Measurements from ENCODE around the gene RPL21.
"Not testable (repeated sequence)": the region's sequence is repeated elsewhere in the genome, so short reads cannot be mapped to it uniquely, and the experiment has no call there.

RPL21 gene

DNA sequence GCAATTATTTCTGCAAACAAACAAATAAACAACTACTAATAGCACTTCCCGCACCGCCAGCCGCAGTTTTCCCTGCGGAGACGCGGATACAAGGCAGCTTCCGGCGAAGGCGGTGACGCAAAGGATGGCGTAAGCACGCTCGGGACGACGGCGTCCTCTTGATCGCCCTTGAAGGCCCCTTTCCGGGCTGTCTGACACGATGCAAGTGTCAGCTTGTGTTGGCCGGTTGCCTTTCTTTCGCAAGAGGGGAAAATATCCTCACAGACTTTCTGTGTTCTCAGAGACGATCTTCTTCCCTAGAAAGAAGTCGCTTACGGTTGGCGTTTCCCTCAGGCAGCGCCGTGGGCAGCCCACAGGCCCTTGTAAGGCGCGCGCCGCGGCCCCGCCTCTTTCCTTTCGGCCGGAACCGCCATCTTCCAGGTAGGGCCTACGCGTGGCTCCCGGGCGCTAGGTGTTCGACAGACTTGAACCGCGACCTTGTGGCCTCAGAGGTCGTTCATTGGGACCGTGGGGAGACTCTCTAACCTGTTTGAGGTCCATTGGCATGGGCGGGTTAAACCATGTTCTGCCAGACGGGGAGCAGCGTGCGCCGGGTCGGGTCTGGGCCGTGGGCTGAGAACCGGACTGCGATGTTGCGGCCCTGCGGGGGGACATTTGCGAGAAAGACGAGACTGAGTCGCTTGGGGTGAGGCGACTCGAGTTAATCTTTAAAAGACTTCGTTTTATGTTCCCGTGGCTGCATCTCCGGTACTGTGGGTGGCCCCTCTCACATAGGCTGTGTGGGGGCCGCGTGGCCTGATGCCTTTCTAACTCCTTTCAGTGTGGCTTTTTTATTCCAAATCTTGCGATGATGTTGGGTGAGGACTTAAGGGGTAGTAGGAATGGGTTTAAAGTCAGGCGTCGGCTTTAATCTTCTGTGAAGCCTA, at the start of gene RPL21:
RPL21 (plus strand) TSS at position 393 of the 926 bp plus-strand sequence. CDS start 2,219 bp downstream, outside the sequence.
- peak; percentile 91 for DNase-seq (ENCODE audit: low spot score)

DNA sequence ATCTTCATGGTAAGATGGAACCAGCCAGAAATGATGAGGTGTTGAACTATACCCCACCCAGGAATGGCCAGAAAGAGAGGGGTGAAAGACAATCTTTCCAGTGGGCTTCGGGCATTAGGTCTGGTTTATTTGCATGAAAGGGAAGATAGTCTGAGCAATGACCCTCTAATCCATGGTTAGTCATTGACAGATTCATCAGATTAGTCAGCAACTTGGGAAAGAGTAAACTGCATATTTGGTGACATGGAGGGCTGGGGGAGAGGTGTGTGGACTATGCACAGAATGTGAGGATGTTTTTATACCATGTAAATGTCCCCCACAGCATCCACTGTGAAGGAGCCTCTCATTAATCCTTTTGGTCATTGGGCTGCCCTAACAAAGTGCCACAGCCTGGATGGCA, 49.7 kb upstream of the RPL21 start:
- no peak for DNase-seq (ENCODE audit: low spot score)

DNA sequence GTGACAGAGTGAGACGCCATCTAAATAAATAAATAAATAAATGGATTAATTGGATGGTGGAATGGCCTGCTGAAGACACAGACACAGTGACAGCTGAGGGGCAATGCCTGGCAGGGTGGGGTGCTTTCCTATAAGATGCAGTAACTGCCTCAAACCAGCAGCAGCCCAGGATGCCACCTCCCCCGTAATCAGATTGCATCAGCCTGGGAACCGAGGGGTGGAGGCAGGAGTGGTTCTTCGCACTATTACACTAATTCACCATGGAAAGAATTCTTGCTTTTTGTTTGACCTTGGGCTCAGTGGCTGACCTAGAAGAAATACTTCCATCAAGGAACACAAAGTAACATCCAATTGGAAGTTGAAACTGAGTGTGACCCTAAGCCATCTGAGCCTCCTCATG, 48.2 kb upstream of the RPL21 start:
- no peak for DNase-seq (ENCODE audit: low spot score)

DNA sequence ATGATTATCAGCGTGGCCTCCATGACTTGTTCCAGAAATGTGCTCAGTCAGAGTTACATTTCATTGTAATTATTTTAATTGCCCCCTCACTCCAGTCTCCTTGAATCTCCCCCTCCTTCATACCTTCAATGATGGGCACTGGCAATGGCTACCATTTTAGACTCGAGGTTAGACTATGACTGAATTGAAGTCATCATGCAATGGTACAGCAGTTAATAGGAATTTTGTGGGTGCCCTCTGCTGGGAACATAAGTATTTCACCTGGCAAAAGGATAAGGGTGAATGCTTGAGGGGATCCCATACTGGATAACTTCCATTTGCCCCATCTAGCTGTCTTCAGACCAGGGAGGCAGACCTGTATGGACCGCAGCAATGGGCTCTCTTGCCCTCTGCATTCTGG, 47.5 kb upstream of the RPL21 start:
- DNase-seq (ENCODE audit: low spot score): no peak

DNA sequence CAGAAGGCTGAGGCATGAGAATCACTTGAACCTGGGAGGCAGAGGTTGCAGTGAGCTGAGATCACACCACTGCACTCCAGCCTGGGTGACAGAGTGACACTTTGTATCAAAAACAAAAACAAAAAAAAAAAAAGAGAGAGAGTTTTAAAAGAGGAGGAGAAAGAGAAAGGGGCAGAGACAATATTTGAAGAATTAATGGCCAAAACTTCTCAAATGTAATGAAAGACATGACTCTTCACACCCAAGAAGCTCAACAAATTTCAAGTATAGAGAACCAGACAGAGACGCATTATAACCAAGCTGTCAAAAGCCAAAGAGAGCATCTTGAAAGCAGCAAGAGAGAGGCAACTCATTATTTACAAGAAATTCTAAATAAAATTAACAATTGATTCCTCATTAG, 42.8 kb upstream of the RPL21 start:
- no peak for DNase-seq (ENCODE audit: low spot score)

DNA sequence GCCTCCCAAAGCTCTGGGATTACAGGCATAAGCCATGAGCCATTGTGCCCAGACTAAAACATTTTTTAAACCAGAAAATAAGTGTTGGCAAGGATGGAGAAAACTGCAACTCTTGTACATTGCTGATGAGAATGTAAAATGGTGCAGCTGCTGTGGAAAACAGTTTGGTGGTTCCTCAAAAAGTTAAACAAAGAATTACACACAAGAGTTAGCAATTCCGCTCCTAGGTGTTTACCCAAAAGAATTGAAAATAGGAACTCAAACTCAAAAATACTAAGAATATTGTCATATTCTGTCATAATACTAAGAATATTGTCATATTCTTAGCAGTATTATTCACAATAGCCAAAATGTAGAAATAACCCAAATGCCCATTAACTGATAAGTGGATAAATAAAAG, 40.1 kb upstream of the RPL21 start:
- no peak for DNase-seq (ENCODE audit: low spot score)

DNA sequence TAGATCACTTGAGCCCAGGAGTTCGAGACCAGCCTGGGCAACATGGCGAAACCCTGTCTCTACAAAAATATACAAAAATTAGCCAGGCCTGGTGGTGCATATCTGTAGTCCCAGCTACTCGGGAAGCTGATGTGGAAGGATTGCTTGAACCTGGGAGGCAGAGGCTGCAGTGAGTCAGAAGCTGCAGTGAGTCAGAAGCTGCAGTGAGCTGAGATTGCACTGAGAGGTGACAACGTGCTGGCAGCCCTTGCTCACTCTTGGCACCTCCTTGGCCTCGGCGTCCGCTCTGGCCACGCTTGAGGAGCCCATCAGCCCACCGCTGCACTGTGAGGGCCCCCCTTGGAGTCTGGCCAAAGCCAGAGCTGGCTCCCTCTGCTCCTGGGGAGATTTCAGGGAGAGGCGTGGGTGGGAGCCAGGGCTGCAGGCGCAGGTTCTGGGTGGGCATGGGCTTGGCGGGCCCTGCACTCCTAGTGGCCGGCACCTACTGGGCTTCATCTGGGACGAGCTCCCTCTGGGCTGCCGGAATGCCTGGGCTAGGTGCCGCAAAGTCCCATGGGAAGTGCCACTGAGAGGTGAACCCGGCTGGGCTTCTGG, 39.5 kb upstream of the RPL21 start:
- no peak for DNase-seq (ENCODE audit: low spot score)

DNA sequence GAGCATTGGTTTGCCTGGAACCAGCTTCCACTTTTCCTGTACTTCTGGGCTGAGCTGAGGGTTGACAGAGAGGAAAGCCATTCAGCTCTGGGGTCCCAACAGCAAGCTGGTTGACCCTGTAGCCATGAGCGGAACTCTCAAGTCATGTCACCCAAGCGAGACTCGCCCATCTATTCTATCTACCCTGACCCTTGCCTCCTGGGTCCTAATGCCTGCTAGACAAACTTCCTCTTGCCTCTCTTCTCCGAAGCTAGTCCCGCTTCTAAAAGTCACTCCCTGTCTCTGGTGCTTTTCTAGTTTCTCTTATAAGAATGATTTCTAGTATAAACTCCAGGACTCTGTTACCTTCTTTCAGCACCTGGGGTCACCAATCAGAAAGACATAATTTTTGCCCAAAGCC, 38.0 kb upstream of the RPL21 start:
- DNase-seq (ENCODE audit: low spot score): not testable (repeated sequence)

DNA sequence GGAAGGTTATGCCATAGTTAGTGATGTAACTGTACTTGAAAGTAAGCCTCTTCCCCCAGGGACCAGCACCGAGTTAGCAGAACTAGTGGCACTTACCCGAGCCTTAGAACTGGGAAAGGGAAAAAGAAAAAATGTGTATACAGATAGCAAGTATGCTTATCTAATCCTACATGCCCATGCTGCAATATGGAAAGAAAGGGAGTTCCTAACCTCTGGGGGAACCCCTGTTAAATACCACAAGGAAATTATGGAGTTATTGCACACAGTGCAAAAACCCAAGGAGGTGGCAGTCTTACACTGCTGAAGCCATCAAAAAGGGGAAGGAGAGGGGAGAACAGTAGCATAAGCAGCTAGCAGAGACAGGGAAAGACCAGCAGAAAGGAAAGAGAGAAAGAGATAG, 33.6 kb upstream of the RPL21 start:
- DNase-seq (ENCODE audit: low spot score): not testable (repeated sequence)

DNA sequence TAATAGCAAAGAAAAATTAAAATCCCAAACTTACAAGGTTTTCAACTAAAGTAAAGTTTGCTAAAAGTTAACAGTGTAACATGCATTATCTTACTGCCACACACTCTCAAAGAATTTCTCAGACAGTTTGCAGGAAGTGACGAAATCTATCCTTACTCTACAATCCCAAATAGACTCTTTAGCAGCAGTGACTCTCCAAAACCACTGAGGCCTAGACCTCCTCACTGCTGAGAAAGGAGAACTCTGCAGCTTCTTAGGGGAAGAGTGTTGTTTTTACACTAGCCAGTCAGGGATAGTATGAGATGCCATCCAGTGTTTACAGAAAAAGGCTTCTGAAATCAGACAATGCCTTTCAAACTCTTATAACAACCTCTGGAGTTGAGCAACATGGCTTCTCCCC, 32.5 kb upstream of the RPL21 start:
- not testable (repeated sequence) for DNase-seq (ENCODE audit: low spot score)

DNA sequence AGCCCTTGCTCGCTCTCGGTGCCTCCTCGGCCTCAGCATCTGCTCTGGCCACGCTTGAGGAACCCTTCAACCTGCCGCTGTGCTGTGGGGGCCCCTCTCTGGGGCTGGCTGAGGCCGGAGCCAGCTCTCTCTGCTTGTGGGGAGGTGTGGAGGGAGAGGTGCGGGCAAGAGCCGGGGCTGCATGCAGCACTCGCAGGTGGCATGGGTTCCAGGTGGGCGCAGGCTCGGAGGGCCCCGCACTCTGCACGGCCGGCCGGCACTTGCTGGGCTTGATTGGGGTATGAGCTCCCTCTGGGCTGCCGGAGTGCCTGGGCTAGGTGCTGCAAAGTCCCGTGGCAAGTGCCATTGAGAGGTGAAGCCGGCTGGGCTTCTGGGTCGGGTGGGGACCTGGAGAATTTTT, 31.7 kb upstream of the RPL21 start:
- no peak for DNase-seq (ENCODE audit: low spot score)

DNA sequence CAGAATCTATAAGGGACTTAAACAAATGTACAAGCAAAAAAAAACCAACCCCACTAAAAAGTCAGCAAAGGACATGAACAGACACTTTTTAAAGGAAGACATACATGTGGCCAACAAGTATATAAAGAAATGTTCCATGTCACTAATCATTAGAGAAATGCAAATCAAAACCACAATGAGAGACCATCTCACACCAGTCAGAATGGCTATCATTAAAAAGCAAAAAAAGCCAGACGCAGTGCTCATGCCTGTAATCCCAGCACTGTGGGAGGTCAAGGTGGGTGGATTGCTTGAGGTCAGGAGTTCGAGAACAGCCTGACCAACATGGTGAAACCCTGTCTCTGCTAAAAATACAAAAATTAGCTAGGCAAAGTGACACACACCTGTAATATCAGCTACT, 29.3 kb upstream of the RPL21 start:
- DNase-seq (ENCODE audit: low spot score): not testable (repeated sequence)

DNA sequence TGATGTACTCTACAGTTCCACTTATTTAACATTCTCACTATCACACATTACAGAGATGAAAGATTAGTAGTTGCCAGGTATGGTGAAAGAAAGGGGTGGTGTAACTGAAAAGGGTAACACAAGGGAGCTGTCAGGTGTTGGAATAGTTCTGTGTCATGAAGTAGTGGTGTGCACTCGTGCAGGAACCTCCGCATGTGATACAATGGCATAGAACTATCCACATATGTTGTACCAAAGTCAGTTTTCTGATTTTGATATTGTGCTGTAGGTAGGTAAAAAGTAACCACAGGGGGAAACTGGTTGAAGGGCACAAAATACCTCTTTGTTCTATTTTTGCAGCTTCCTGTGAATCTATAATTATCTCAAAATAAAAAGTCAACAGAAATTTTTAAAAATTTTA, 24.4 kb upstream of the RPL21 start:
- no peak for DNase-seq (ENCODE audit: low spot score)

DNA sequence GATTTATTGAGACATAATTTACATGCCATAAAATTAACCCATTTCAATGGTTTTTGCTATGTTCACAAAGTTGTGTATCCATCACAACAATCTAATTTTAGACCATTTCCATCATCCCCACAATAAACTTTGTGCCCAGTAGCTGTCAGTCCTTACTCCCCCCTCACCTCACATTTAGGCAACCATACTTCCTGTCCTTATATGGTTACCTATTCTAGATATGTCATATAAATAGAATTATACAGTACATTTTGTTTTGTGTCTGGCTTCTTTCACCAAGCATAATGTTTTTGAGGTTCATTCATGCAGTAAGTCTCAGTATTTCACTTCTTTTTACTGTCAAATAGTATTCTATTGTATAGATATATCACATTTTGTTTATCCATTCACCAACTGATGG, 23.2 kb upstream of the RPL21 start:
- no peak for DNase-seq (ENCODE audit: low spot score)

DNA sequence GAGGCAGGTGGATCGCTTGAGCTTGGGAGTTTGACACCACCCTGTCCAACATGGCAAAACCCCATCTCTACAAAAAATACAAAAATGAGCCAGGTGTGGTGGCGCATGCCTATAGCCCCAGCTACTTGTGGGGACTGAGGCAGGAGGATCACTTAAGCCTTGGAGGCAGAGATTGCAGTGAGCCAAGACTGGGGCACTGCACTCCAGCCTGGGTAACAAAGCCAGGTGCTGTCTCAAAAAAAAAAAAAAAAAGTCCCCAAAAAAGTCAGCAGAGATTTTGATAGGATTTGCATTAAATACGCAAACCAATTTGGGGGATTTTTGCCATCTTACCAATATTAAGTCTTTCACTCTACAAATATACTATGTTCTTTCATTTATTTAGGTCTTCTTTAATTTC, 21.7 kb upstream of the RPL21 start:
- DNase-seq (ENCODE audit: low spot score): no peak

DNA sequence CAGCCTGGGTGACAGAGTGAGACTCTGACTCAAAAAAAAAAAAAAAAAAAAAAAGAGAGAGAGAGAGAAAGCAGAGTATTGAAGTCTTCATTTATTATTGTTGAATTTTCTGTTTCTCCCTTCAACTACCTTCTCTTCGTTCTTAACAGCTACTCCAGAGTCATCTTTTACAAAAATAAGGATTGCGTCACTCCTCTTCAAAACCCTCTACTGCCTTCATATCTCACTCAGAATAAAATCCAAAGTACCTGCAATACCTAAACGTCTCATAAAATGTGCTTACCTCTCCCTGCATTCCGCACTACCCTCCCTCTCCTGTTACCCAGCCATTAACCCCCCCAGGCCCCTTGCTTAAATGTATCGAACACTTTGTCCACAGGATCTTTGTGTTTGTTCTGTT, 17.4 kb upstream of the RPL21 start:
- DNase-seq (ENCODE audit: low spot score): no peak

DNA sequence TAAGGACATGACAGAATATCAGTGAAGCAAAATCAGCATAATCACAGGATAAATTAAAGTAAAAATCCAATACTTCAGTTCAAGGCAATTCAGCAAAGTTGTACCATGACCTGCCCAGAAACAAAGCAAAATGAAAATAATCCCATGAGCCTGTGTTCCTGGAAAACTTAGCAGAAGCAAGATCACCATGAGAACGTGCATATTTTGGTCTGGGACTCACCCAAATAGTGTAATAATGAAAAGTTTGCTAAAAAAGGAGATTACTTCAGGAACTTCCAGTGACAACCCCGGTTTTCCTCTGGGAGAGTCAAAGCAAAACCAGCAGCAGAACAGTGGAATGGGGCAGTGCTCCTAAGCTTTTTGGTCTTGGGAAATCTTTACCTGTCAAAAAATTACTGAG, 14.9 kb upstream of the RPL21 start:
- no peak for DNase-seq (ENCODE audit: low spot score)

DNA sequence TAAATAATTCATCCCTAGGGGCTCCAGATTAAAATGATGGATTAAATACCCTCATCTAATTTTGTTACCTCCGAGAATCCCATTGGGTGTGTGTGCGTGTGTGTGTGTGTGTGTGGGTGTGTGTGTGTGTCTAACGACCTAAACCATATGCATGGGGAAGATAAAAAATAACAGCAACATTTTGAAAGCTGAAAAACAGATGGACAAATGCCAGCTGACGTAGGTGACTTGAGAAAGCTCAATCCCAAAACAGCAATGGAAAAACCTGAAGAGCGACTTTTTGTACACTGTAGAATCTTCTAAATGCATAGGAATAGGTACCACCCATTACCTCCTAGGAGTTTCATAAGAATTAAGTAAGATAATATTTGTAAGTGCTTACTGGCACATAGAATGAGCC, 8.7 kb upstream of the RPL21 start:
- DNase-seq (ENCODE audit: low spot score): no peak

DNA sequence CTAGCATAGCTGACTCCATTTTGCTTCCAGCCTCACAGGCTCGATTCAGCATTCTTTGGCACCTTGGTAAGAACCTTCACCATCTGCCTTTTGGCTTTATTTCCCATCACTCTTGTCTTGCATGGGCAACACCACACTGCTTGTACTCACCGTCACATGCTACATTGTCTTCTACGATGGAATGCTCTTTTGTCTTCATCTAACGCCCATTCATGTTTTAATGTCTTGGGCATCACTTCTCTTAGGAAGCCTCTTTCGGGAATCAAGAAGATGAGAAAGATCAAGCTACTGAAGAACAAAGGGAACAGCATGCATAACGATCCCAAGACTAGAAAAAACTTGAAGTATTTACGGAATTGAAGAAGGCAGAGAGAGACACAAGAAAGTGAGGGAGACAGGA, 5.7 kb upstream of the RPL21 start:
- DNase-seq (ENCODE audit: low spot score): no peak

DNA sequence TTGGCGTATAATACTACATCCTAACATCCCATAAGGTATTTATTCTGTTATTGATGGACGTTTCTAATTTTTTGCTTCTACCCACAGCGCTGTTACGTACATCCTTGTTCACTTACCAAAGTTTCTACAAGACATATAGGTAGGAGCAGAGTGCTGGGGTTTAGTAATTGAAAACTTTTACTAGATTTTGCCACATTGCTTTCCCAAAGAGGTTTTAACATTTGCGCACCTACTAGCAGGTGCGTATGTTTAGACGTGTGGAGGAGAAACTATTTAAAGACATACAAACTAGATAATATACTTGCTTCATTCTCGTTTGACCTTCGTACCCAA, 559 bp upstream of the RPL21 start:
- DNase-seq (ENCODE audit: low spot score): no peak

DNA sequence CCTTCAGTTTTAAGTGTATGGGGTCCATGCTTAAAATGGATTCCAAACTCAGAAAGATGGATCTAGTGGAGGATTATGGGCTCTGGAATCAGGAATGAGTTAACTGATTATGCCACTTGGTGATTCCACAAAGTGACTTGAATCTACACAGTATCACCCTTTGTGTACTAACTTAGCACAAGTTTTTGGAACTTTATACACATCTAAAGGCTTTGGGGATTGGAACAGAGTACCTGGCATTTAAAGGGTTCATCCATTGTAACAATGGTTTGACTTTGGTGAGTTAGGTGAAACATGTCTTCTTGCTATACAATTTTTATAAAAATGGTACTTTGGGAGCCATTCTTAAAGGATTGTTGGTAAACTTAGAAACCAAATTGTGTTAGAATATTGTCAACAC, 1.1 kb downstream of the RPL21 start:
- DNase-seq (ENCODE audit: low spot score): no peak

DNA sequence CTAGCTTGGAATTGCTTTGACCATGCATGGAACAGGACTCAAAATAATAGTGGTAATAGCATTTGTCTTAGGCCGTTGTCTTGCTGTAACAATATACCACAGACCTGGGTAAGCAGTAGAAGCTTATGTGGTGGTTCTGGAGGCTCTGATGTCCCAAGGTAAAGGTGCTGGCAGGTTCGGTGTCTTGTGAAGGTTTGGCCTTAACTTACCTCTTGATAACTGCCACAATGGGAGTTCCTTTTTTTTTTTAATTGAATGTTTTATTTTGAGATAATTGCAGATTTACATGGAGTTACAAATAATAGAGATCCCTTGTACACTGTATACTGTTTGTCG, 5.8 kb downstream of the RPL21 start:
- no peak for DNase-seq (ENCODE audit: low spot score)

DNA sequence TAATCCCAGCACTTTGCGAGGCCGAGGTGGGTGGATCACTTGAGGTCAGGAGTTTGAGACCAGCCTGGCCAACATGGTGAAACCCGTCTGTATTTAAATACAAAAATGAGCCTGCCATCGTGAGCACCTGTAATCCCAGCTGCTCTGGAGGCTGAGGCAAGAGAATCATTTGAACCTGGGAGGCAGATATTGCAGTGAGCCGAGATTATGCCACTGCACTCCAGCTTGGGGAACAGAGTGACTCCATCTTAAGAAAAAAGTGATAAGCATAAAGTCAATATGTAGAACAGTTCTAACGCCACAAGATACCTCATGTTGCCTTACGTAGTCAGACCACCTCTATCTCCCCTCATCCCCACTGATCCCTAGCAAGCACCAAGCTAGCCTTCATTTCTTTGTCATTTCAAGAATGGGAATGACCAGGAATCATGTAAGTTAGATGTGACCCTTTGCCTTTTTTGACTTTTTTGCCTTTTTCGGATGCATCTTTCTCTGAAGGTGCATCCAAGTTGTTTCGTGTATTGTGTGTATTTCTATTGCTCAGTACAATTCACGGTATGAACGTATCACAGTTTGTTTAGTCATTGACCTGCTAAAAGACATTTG, 6.4 kb downstream of the RPL21 start:
- DNase-seq (ENCODE audit: low spot score): no peak
